22Rv1 (cell line): ENCODE results near the gene CAB39L.

Experiments used
- H3K27ac ChIP-seq: fragments of 450-650 bp; 2 replicates; pipeline ENCODE4 v1.5.1; 2017
- CTCF ChIP-seq: fragments of 450-650 bp; IDR thresholded peaks from 2 replicates; pipeline ENCODE4 v1.5.1; 2017; ENCODE audit warnings: mild to moderate bottlenecking
- ZFX ChIP-seq: fragments of 450-650 bp; IDR thresholded peaks from 2 replicates; pipeline ENCODE4 v1.6.1; 2017; ENCODE audit warnings: antibody characterized with exemption, borderline replicate concordance

Gene CAB39L

GRCh38 chr13:49304763-49305700 is 138.8 kb downstream of the CAB39L start:
- no peak overlapping the region for H3K27ac ChIP-seq
- TF ChIP-seq ZFX (no peak), CTCF (no peak)

- H3K27ac ChIP-seq, result no peak overlapping the region
- TF ChIP-seq ZFX (no peak), CTCF (no peak)
These were observed 139.5 kb downstream of the CAB39L start for GRCh38 chr13:49304356-49304755.

GRCh38 chr13:49303533-49304252 is 140.2 kb downstream of the CAB39L start:
- no peak overlapping the region for H3K27ac ChIP-seq
- TF ChIP-seq ZFX (no peak), CTCF (no peak)

GRCh38 chr13:49302817-49303216 is 141.0 kb downstream of the CAB39L start:
- no peak for TF ChIP-seq ZFX
- TF ChIP-seq CTCF, result no peak
- no peak overlapping the region for H3K27ac ChIP-seq

- H3K27ac ChIP-seq, result no peak overlapping the region
- no peak for TF ChIP-seq ZFX
- TF ChIP-seq CTCF, result no peak
These were observed 141.6 kb downstream of the CAB39L start for GRCh38 chr13:49302222-49302621.

GRCh38 chr13:49300739-49301589 is 142.9 kb downstream of the CAB39L start:
- H3K27ac ChIP-seq, result no peak overlapping the region
- TF ChIP-seq ZFX (no peak), CTCF (peak; percentile 90)
